GM18907 (cell line): ENCODE measurements around the gene ARFGAP2.
"Not testable (repeated sequence)": the region's sequence is repeated elsewhere in the genome, so short reads cannot be mapped to it uniquely, and the experiment has no call there.

Source experiments
- ATAC-seq: cut with Tn5 transposase; IDR thresholded peaks from one replicate; pipeline ENCODE4 v1.9.1; 2021; ENCODE audit warnings: mild to moderate bottlenecking, moderate library complexity; ENCODE audit not compliant: unreplicated experiment

Gene ARFGAP2

GRCh38 chr11:47149782-47150181 is 26.9 kb downstream of the ARFGAP2 start:
- no peak for ATAC-seq

DNA sequence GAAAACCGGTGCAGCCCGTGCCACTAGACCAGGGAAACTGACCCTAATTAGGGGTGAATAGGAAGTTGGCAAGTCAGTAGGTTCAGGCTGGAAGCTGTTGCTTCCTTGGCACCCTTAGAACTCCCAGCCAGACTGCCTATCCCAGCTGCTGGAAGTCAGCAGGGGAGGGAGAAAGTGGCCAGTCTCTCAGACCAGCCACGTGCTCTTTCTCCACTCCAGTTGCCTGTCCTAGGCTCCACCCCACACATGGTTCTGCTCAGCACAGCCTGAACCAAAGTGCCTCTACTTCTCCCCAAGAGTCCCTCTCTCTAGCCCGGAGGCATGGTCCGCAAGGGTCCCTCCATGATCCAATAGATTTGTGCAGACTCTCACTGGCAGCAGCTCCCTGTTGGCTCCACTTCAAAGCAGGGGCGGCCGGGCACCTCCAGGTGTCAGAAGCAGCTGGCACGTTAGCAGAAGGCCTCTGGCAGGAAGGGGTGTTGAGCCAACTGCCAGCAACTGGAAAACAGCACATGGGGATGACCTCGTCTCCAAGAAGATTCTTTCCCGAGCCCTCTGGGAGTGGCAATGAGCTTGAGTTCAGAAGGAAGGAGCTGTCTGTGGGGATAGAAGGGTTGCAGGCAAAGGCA is 27.7 kb downstream of the ARFGAP2 start:
- ATAC-seq, result no peak

DNA sequence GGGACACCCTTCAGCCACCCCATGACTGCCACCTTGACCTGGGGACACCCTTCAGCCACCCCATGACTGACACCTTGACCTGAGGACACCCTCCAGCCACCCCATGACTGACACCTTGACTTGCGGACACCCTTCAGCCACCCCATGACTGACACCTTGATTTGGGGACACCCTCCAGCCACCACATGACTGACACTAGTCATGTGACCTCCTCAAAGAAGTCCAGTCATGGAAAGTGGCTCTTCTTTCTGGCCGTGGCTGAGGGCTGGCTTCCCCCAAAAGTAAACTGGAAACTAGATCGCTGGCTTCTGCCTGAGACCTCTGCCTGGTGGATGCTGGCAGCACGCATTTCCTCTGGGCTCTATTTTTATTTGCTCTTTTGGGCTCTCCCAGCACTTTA is 28.4 kb downstream of the ARFGAP2 start:
- no peak for ATAC-seq

- ATAC-seq, result no peak
Observed at GRCh38 chr11:47147681-47148080, 29.0 kb downstream of the ARFGAP2 start.

DNA sequence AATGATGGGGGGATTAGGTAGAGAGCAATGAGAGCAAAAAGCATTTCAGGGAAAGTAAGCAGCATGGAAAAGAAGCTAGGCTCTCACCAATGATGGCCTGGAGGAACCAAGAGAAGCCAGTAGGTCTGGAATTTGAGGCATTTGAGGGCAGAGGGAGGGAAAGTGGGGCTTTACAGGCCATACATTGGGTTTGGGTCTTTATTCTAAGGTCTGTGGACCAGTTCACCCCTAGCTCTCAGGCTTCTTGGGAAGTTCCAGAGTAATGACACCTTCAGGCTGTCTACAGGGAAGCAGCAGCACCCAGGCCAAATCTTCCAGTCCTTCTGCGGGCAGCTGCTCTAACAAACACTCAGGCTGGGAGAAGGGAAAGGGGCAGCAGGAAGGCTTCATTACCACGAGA is 29.4 kb downstream of the ARFGAP2 start:
- no peak for ATAC-seq

DNA sequence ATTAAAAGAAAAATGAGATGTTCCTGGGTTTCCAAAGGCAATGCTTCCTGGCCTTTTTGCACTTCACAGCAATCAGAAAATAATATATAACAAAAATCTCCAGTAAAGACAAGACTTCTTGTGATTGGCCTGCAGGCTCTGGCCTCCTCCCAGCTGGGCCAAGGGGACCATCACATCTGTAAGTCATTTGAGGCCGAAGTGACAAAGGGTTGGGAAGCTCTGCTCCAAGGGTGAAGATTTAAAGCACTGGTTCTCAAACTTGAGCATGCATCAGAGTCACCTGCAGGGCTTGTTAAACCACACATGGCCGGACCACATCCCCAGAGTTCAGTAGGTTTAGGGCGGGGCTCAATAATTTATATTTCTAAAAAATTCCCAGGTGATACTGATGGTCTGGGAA is 32.1 kb downstream of the ARFGAP2 start:
- ATAC-seq, result no peak

- ATAC-seq, result no peak
Observed at GRCh38 chr11:47143322-47143721, 33.4 kb downstream of the ARFGAP2 start.

DNA sequence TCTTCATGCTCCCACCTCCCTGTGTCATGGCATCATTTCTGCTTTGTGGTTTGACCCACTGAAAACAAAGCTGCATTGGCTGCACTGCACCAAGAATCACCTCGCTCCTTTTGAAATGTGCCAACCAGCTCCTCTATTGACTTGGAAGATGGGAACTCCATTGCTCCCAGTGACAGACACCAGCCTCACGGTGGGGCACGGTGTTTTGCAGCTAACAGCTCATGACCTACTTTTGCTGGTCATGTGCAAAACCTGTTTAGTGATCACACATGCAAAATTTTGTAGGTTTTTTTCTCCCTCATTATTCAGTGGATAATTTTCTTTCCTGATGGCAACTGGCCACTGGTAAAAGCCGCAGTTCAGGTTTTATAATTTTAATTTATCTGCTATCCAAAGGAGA is 36.8 kb downstream of the ARFGAP2 start:
- no peak for ATAC-seq

- no peak for ATAC-seq
Observed at GRCh38 chr11:47137476-47137875, 39.2 kb downstream of the ARFGAP2 start.

- ATAC-seq, result no peak
Observed at GRCh38 chr11:47136921-47137320, 39.8 kb downstream of the ARFGAP2 start.

DNA sequence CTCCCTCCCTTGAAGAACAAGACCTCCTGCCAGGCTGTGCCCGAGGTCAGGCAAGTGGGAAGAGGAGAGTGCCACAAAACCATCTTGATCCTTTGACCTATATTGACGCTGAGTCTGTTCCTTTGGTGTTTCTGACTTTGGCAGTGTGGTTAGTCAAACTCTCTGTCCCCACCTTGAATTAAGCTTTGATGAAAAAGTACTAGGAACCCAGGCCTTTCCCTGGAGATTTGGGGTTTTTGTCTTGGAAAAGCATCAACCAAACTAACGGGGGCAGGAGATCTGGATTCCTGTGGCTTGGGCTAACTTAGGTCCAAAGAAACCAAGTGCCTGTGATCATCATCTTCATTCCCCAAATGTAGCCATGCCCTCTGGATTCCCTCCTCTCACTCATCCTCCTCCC is 40.4 kb downstream of the ARFGAP2 start:
- no peak for ATAC-seq

DNA sequence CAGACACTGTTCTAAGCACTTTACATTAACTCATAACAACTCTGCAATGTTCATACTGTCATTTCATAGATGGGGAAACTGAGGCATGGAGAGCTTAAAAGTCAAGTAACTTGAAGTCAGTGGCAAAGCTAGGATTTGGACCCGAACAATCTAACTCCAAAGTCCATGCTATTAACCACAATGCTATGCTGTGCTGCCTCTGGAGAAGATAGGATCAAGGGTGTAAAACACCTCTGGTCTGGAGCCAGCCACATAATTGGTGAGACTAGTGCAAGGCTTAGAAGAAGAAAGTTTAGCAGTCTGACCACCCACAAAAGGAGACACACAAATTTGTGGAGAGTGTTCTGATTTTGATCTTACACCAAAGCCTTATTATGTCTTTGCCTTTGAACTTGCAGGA is 43.7 kb downstream of the ARFGAP2 start:
- ATAC-seq, result no peak

DNA sequence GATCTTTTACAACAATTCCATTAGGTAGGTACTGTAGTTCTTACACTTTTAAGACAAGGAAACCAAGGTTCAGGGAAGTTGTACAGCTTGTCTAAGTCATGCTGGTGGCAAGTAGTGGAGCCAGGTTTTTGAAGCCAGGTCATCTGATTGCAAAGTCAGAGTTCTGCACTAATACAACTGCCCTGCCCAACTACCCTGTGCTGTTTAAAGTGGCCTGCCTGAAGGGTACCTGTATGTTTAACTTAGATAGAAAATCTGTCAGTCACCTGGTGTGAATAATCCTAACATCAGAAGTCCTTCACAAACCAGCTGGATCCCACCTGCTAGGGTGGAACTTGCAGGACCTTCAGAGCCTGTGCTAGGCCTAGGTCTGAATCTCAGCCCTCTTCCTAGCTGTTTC is 44.2 kb downstream of the ARFGAP2 start:
- ATAC-seq, result no peak

DNA sequence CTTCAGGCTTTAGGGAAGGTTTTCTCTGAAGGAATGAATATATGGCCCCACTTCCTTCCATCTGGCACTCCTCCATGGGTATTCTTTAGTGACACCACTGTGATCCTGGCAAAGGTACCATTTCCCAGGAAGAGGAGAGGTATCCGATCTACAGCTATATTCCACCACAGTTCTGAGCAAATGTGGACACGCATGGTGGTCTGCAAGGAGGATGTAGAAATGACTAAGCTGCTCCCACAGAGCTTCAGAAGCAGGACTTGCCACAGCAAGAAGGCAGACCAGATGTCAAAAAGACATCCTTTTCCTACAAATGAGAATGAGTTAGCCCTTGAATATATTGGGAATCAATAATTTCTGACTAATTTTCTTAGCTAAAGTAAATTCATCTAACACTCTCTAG is 45.5 kb downstream of the ARFGAP2 start:
- ATAC-seq, result no peak

- no peak for ATAC-seq
Observed at GRCh38 chr11:47130543-47130942, 46.1 kb downstream of the ARFGAP2 start.

GRCh38 chr11:47127213-47127612 is 49.5 kb downstream of the ARFGAP2 start:
- no peak for ATAC-seq

- no peak for ATAC-seq
Observed at GRCh38 chr11:47125083-47125482, 51.6 kb downstream of the ARFGAP2 start.

- no peak for ATAC-seq
Observed at GRCh38 chr11:47124675-47125074, 52.0 kb downstream of the ARFGAP2 start.

- no peak for ATAC-seq
Observed at GRCh38 chr11:47123094-47123493, 53.6 kb downstream of the ARFGAP2 start.

DNA sequence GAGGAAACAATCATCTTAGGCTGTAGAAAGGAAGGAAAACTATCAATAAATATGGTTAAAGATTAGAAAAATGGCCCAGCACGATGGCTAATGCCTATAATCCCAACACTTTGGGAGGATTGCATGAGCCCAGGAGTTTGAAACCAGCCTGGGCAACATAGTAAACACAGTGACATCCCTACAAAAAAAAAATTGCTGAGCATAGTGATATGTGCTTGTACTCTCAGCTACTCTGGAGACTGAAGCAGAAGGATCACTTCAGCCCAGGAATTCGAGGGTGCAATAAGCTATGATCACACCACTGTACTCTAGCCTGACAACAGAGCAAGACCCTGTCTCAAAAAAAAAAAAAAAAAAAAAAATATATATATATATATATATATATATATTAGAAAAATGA is 54.9 kb downstream of the ARFGAP2 start:
- ATAC-seq, result no peak

- ATAC-seq, result no peak
Observed at GRCh38 chr11:47121056-47121455, 55.6 kb downstream of the ARFGAP2 start.

DNA sequence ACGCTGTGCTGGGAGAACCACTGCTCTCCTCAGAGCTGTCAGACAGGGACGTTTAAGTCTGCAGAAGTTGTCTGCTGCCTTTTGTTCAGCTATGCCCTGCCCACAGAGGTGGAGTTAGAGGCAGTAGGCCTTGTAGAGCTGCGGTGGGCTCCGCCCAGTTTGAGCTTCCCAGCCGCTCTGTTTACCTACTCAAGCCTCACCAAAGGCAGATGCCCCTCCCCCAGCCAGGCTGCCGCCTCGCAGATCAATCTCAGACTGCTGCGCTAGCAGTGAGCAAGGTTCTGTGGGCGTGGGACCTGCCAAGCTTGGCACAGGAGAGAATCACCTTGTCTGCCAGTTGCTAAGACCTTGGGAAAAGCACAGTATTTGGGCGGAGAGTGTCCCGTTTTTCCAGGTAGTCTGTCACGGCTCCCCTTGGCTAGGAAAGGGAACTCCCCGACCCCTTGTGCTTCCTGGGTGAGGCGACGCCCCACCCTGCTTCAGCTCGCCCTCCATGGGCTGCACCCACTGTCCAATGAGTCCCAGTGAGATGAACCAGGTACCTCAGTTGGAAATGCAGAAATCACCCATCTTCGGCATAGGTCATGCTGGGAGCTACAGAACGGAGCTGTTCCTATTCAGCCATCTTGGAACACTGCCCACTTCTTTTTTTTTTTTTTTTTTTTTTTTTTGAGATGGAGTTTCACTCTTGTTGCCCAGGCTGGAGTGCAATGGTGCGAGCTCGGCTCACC is 57.6 kb downstream of the ARFGAP2 start:
- ATAC-seq, result not testable (repeated sequence)
